H9 (cell line): ENCODE measurements around the gene PRSS2. TPM values are rescaled to one million over a fixed set of nuclear protein-coding genes. Genes with fewer than 3 reads are reported as not detected.

ENCODE experiments used
- DNase-seq: peaks from one replicate; pipeline ENCODE4 v3.0.0-alpha.2; 2017
- H2AFZ ChIP-seq: one replicate; pipeline ENCODE4 v1.6.1; 2013; ENCODE audit warnings: mild to moderate bottlenecking, low read length, control low read depth, moderate library complexity
- H2AK5ac ChIP-seq: 2 replicates; pipeline ENCODE4 v1.6.1; 2013; ENCODE audit warnings: low read length, control low read depth, mixed read lengths; ENCODE audit not compliant: insufficient read length
- H2BK120ac ChIP-seq: one replicate; pipeline ENCODE4 v1.6.1; 2013; ENCODE audit warnings: low read depth, mild to moderate bottlenecking, low read length, control low read depth, inconsistent platforms; ENCODE audit not compliant: poor library complexity, severe bottlenecking
- H2BK12ac ChIP-seq: 2 replicates; pipeline ENCODE4 v1.6.1; 2013; ENCODE audit warnings: low read length, control low read depth, mixed read lengths, low read depth; ENCODE audit not compliant: insufficient read length
- H2BK15ac ChIP-seq: 2 replicates; pipeline ENCODE4 v1.6.1; 2013; ENCODE audit warnings: low read depth, low read length, control low read depth
- H2BK20ac ChIP-seq: one replicate; pipeline ENCODE4 v1.6.1; 2013; ENCODE audit warnings: low read depth, mild to moderate bottlenecking, low read length, control low read depth, inconsistent platforms; ENCODE audit not compliant: poor library complexity, severe bottlenecking
- H2BK5ac ChIP-seq: 2 replicates; pipeline ENCODE4 v1.6.1; 2013; ENCODE audit warnings: low read length, control low read depth, mixed read lengths; ENCODE audit not compliant: insufficient read length
- H3K14ac ChIP-seq: 2 replicates; pipeline ENCODE4 v1.6.1; 2013; ENCODE audit warnings: low read length, control low read depth; ENCODE audit not compliant: insufficient read depth
- H3K18ac ChIP-seq: 2 replicates; pipeline ENCODE4 v1.6.1; 2013; ENCODE audit warnings: low read depth, mild to moderate bottlenecking, mixed read lengths, low read length, control low read depth; ENCODE audit not compliant: insufficient read length
- H3K23ac ChIP-seq: 2 replicates; pipeline ENCODE4 v1.6.1; 2013; ENCODE audit warnings: low read length, control low read depth, mixed read lengths, low read depth; ENCODE audit not compliant: insufficient read length
- H3K23me2 ChIP-seq: 2 replicates; pipeline ENCODE4 v1.6.1; 2013; ENCODE audit warnings: low read depth, mild to moderate bottlenecking, mixed read lengths, low read length, control low read depth; ENCODE audit not compliant: insufficient read length, poor library complexity, severe bottlenecking
- H3K27ac ChIP-seq: 2 replicates; pipeline ENCODE4 v1.5.1; 2013; ENCODE audit warnings: low read length, control low read depth, mixed read lengths, low read depth; ENCODE audit not compliant: insufficient read length
- H3K27me3 ChIP-seq: 2 replicates; pipeline ENCODE4 v1.6.1; 2013; ENCODE audit warnings: low read length, control low read depth, inconsistent platforms; ENCODE audit not compliant: insufficient read depth
- H3K4ac ChIP-seq: 2 replicates; pipeline ENCODE4 v1.6.1; 2013; ENCODE audit warnings: low read depth, mild to moderate bottlenecking, control low read depth, inconsistent platforms, low read length, moderate library complexity
- H3K4me1 ChIP-seq: 2 replicates; pipeline ENCODE4 v1.6.1; 2013; ENCODE audit warnings: low read length, control low read depth, inconsistent platforms; ENCODE audit not compliant: insufficient read depth
- H3K4me2 ChIP-seq: 2 replicates; pipeline ENCODE4 v1.6.1; 2013; ENCODE audit warnings: low read length, control low read depth, mixed read lengths; ENCODE audit not compliant: insufficient read length, insufficient read depth
- H3K56ac ChIP-seq: 2 replicates; pipeline ENCODE4 v1.6.1; 2013; ENCODE audit warnings: low read depth, mild to moderate bottlenecking, mixed read lengths, low read length, control low read depth; ENCODE audit not compliant: insufficient read length
- H3K79me1 ChIP-seq: 2 replicates; pipeline ENCODE4 v1.6.1; 2013; ENCODE audit warnings: low read depth, mild to moderate bottlenecking, moderate library complexity, low read length, control low read depth, inconsistent platforms; ENCODE audit not compliant: insufficient read depth, poor library complexity, severe bottlenecking
- H3K79me2 ChIP-seq: 2 replicates; pipeline ENCODE4 v1.6.1; 2013; ENCODE audit warnings: low read length, control low read depth, inconsistent platforms; ENCODE audit not compliant: insufficient read depth
- H3K9ac ChIP-seq: 2 replicates; pipeline ENCODE4 v1.6.1; 2013; ENCODE audit warnings: low read length, control low read depth, mixed read lengths; ENCODE audit not compliant: insufficient read length; ENCODE audit errors: extremely low read depth
- H3K9me3 ChIP-seq: one replicate; pipeline ENCODE4 v1.6.1; 2013; ENCODE audit warnings: low read depth, low read length, inconsistent platforms; ENCODE audit not compliant: control insufficient read depth
- H3T11ph ChIP-seq: one replicate; pipeline ENCODE4 v1.6.1; 2013; ENCODE audit warnings: mild to moderate bottlenecking, low read length, control low read depth, inconsistent platforms
- H4K20me1 ChIP-seq: one replicate; pipeline ENCODE4 v1.6.1; 2013; ENCODE audit not compliant: control insufficient read depth, insufficient read length, insufficient read depth
- H4K5ac ChIP-seq: 2 replicates; pipeline ENCODE4 v1.6.1; 2013; ENCODE audit warnings: low read depth, mild to moderate bottlenecking, mixed read lengths, low read length, control low read depth; ENCODE audit not compliant: insufficient read length
- H4K8ac ChIP-seq: replicated peaks from 2 replicates; pipeline ENCODE4 v1.6.1; 2013; ENCODE audit warnings: low read length, control low read depth, mixed read lengths, low read depth; ENCODE audit not compliant: insufficient read length
- H4K91ac ChIP-seq: 2 replicates; pipeline ENCODE4 v1.6.1; 2013; ENCODE audit warnings: low read depth, mild to moderate bottlenecking, moderate library complexity, mixed read lengths, low read length, control low read depth; ENCODE audit not compliant: insufficient read length
- H3K27ac Mint-ChIP-seq, 3 experiments: 2 replicates in 2 of 3; 3 replicates in 1 of 3; pipeline ENCODE4 v1.8.0; 2020 to 2021; ENCODE audit warnings: mixed read lengths in 3 of 3, mild to moderate bottlenecking in 1 of 3, moderate library complexity in 1 of 3
- H3K27me3 Mint-ChIP-seq: 2 replicates; pipeline ENCODE4 v1.8.0; 2021; ENCODE audit warnings: low read depth, mild to moderate bottlenecking, moderate library complexity, mixed read lengths
- H3K36me3 Mint-ChIP-seq, 3 experiments: 2 replicates in 2 of 3; 3 replicates in 1 of 3; pipeline ENCODE4 v1.8.0; 2020 to 2021; ENCODE audit warnings: low read depth in 3 of 3, mixed read lengths in 3 of 3; ENCODE audit not compliant: insufficient read depth in 1 of 3
- H3K4me1 Mint-ChIP-seq, 2 experiments: 2 replicates each; pipeline ENCODE4 v1.8.0; 2020; ENCODE audit warnings: mixed read lengths in 2 of 2
- H3K4me3 Mint-ChIP-seq, 2 experiments: 2 replicates in 1 of 2; 3 replicates in 1 of 2; pipeline ENCODE4 v1.8.0; 2020 to 2021; ENCODE audit warnings: mild to moderate bottlenecking in 2 of 2, mixed read lengths in 2 of 2, moderate library complexity in 1 of 2
- H3K9me3 Mint-ChIP-seq, 2 experiments: 2 replicates in 1 of 2; 3 replicates in 1 of 2; pipeline ENCODE4 v1.8.0; 2020; ENCODE audit warnings: mild to moderate bottlenecking in 2 of 2, mixed read lengths in 2 of 2, moderate library complexity in 1 of 2
- WGBS: extraction: QIAGEN DNeasy Blood & Tissue Kit; methylation state at CpG from one replicate; pipeline ENCODE4 v1.1.7; 2013; ENCODE audit warnings: missing lambda C conversion rate, low lambda C conversion rate, mixed read lengths; ENCODE audit not compliant: insufficient read length; ENCODE audit errors: extremely low coverage; 5-methylcytosine and 5-hydroxymethylcytosine counted together
- total RNA-seq: library from RNA; stranded (reverse); gene quantifications from 2 replicates; pipeline ENCODE4 v1.2.1, GENCODE V29; 2021
- TF ChIP-seq, protein P1 (sequence below): fragments of 200-600 bp; sonication (generic); conservative IDR thresholded peaks from 3 replicates; pipeline ENCODE4 v1.8.0; 2021; ENCODE audit warnings: antibody characterized with exemption, mild to moderate bottlenecking

The PRSS2 gene
- total RNA-seq, 1 experiment from 2014 or later = not detected

DNA sequence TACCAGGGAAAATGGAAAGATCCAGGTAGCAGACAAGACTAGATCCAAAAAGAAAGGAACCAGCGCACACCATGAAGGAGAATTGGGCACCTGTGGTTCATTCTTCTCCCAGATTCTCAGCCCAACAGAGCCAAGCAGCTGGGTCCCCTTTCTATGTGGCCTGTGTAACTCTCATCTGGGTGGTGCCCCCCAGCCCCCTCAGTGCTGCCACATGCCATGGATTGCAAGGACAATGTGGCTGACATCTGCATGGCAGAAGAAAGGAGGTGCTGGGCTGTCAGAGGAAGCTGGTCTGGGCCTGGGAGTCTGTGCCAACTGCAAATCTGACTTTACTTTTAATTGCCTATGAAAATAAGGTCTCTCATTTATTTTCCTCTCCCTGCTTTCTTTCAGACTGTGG, 21.4 kb downstream of the PRSS2 start:
- no CpG with 5 or more reads among the region's 1 CpG for WGBS
- DNase-seq = no peak
- TF ChIP-seq, protein P1, sequence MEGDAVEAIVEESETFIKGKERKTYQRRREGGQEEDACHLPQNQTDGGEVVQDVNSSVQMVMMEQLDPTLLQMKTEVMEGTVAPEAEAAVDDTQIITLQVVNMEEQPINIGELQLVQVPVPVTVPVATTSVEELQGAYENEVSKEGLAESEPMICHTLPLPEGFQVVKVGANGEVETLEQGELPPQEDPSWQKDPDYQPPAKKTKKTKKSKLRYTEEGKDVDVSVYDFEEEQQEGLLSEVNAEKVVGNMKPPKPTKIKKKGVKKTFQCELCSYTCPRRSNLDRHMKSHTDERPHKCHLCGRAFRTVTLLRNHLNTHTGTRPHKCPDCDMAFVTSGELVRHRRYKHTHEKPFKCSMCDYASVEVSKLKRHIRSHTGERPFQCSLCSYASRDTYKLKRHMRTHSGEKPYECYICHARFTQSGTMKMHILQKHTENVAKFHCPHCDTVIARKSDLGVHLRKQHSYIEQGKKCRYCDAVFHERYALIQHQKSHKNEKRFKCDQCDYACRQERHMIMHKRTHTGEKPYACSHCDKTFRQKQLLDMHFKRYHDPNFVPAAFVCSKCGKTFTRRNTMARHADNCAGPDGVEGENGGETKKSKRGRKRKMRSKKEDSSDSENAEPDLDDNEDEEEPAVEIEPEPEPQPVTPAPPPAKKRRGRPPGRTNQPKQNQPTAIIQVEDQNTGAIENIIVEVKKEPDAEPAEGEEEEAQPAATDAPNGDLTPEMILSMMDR = no peak

More for the DNA sequence above, 21.4 kb downstream of the PRSS2 start:
- no peaks in the 10 kb centered on the region for H3K9me3 ChIP-seq
- no peak overlapping the region for H2BK20ac ChIP-seq
- no peak overlapping the region for H3K18ac ChIP-seq
- no peak overlapping the region for H3K4ac ChIP-seq
- H3K56ac ChIP-seq = no peak overlapping the region
- H3T11ph ChIP-seq = no peak overlapping the region
- no peak overlapping the region for H4K5ac ChIP-seq
- H3K79me1 ChIP-seq = no peaks in the 10 kb centered on the region
- H2BK15ac ChIP-seq = no peak overlapping the region
- H3K4me2 ChIP-seq = no peak overlapping the region
- Mint-ChIP-seq H3K4me1 (peaks cover 26 to 33% of the 10 kb centered on the region in 2 experiments), H3K4me3 (no peak overlapping the region), H3K27me3 (peaks cover 58% of the 10 kb centered on the region), H3K27ac (no peak overlapping the region), H3K9me3 (no peaks in the 10 kb centered on the region), H3K36me3 (no peaks in the 10 kb centered on the region; a peak in 1 of 7 replicates)
- peaks cover 12% of the 10 kb centered on the region; the same call in 1 of the 2 replicates for H3K4me1 ChIP-seq
- no peak overlapping the region for H3K23ac ChIP-seq
- H2BK12ac ChIP-seq = no peak overlapping the region
- H2BK120ac ChIP-seq = no peak overlapping the region
- H3K14ac ChIP-seq = no peak overlapping the region
- no peaks in the 10 kb centered on the region for H4K20me1 ChIP-seq
- H2AK5ac ChIP-seq = no peak overlapping the region
- H2BK5ac ChIP-seq = no peak overlapping the region
- no peaks in the 10 kb centered on the region for H3K79me2 ChIP-seq
- no peak overlapping the region for H2AFZ ChIP-seq
- peaks cover 9% of the 10 kb centered on the region for H3K23me2 ChIP-seq
- H4K91ac ChIP-seq = no peak overlapping the region
- H3K9ac ChIP-seq = no peak overlapping the region
- no peak overlapping the region for H3K27ac ChIP-seq
- no peak overlapping the region for H4K8ac ChIP-seq
- peaks cover 5% of the 10 kb centered on the region; the same call in 1 of the 2 replicates for H3K27me3 ChIP-seq
